HepG2 (cell line): Measurements from ENCODE around the gene SPON2. TPM values are rescaled to one million over a fixed set of nuclear protein-coding genes. Genes with fewer than 3 reads are reported as not detected.
A peak's percentile ranks its signal among the peaks of the same experiment; 100 is the strongest.

Experiments
- CHD4 ChIP-seq: fragments of 200-600 bp; sonication (generic); IDR thresholded peaks from 2 replicates; pipeline ENCODE4 v1.7.0; 2017; ENCODE audit warnings: mild to moderate bottlenecking, low read length, borderline replicate concordance
- ETV5 ChIP-seq: IDR thresholded peaks from 2 replicates; pipeline ENCODE4 v1.6.1; 2018; ENCODE audit warnings: missing biosample characterization, missing genetic modification reagents, inconsistent platforms, borderline replicate concordance
- FIP1L1 ChIP-seq: fragments of 200-400 bp; formaldehyde crosslinking; IDR thresholded peaks from 2 replicates; pipeline ENCODE4 v1.6.1; 2018; ENCODE audit warnings: low read depth, mild to moderate bottlenecking, low read length, moderate library complexity, borderline replicate concordance; ENCODE audit not compliant: insufficient read depth
- FOXA3 ChIP-seq: IDR thresholded peaks from 2 replicates; pipeline ENCODE4 v1.6.1; 2016; ENCODE audit warnings: missing genetic modification reagents, missing compliant biosample characterization
- GLI4 ChIP-seq: sonication (generic); formaldehyde crosslinking; IDR thresholded peaks from 2 replicates; pipeline ENCODE4 v1.5.1; 2020; ENCODE audit warnings: missing genetic modification reagents, mild to moderate bottlenecking, moderate library complexity, borderline replicate concordance
- HNRNPK ChIP-seq: fragments of 200-400 bp; formaldehyde crosslinking; IDR thresholded peaks from 2 replicates; pipeline ENCODE4 v1.6.1; 2018; ENCODE audit warnings: low read length, low read depth, moderate library complexity, mild to moderate bottlenecking; ENCODE audit not compliant: poor library complexity, severe bottlenecking
- MXI1 ChIP-seq: IDR thresholded peaks from 3 replicates; pipeline ENCODE4 v1.6.1; 2012; ENCODE audit warnings: low read depth, low read length, inconsistent platforms, borderline replicate concordance
- SMARCC2 ChIP-seq: fragments of 450-650 bp; IDR thresholded peaks from 2 replicates; pipeline ENCODE4 v1.6.1; 2017; ENCODE audit warnings: antibody characterized with exemption, mild to moderate bottlenecking
- THYN1 ChIP-seq: sonication (generic); formaldehyde crosslinking; IDR thresholded peaks from 2 replicates; pipeline ENCODE4 v1.8.1; 2023; ENCODE audit warnings: low read depth, mild to moderate bottlenecking, moderate library complexity, missing genetic modification reagents, borderline replicate concordance
- ZBTB3 ChIP-seq: sonication (generic); formaldehyde crosslinking; IDR thresholded peaks from 2 replicates; pipeline ENCODE4 v1.4.0; 2020; ENCODE audit warnings: low read depth, mild to moderate bottlenecking, moderate library complexity, missing genetic modification reagents, borderline replicate concordance
- ZBTB7A ChIP-seq: sonication (generic); formaldehyde crosslinking; IDR thresholded peaks from 2 replicates; pipeline ENCODE4 v1.8.0; 2022; ENCODE audit warnings: mild to moderate bottlenecking, missing genetic modification reagents
- ZMYM3 ChIP-seq: sonication (generic); formaldehyde crosslinking; IDR thresholded peaks from 2 replicates; pipeline ENCODE4 v1.5.1; 2020; ENCODE audit warnings: mild to moderate bottlenecking, missing genetic modification reagents
- polyA plus RNA-seq, 8 experiments: library from polyadenylated mRNA; depleted of rRNA in 3 of 8; stranded (reverse) in 7 of 8; unstranded in 1 of 8; fragments of >200 nt; fragmentation: Illumina TruSeq in 4 of 8; extraction: Trizol in 4 of 8; gene quantifications; 2 replicates each; pipeline versions ENCODE4 v1.2.1 to v1.2.3, GENCODE V29; 2011 to 2016; ENCODE audit warnings: low read depth in 4 of 8, missing spikeins in 1 of 8, mixed read lengths in 1 of 8; ENCODE audit not compliant: insufficient read depth in 1 of 8
- total RNA-seq, 5 experiments: library from RNA; depleted of rRNA; stranded (reverse); fragments of >200 nt; fragmentation: Illumina TruSeq; extraction: Trizol; gene quantifications; 2 replicates each; pipeline ENCODE4 v1.2.3, GENCODE V29; 2016; ENCODE audit warnings: low read depth in 1 of 5
- TF ChIP-seq, protein P1 (sequence below): sonication (generic); formaldehyde crosslinking; IDR thresholded peaks from 2 replicates; pipeline ENCODE4 v1.8.1; 2022; ENCODE audit warnings: mild to moderate bottlenecking, missing genetic modification reagents
- TF ChIP-seq, protein P2 (sequence below): sonication (generic); formaldehyde crosslinking; IDR thresholded peaks from 2 replicates; pipeline ENCODE4 v1.4.0; 2020; ENCODE audit warnings: missing genetic modification reagents, low read depth, mild to moderate bottlenecking, borderline replicate concordance
- TF ChIP-seq, protein P3 (sequence below): IDR thresholded peaks from 2 replicates; pipeline ENCODE4 v1.6.1; 2016; ENCODE audit warnings: missing compliant biosample characterization, missing genetic modification reagents, borderline replicate concordance
- TF ChIP-seq, protein P4 (sequence below), 2 experiments: fragments of 450-650 bp in 1 of 2; sonication (generic) in 1 of 2; formaldehyde crosslinking; IDR thresholded peaks; 2 replicates each; pipeline versions ENCODE4 v1.5.0 to v1.8.0; 2020 to 2022; ENCODE audit warnings: mild to moderate bottlenecking in 1 of 2, missing genetic modification reagents in 1 of 2
- TF ChIP-seq, protein P5 (sequence below): IDR thresholded peaks from 2 replicates; pipeline ENCODE4 v1.6.1; 2018; ENCODE audit warnings: missing genetic modification reagents, mild to moderate bottlenecking, missing compliant biosample characterization
- TF ChIP-seq, protein P6 (sequence below): sonication (generic); formaldehyde crosslinking; IDR thresholded peaks from 2 replicates; pipeline ENCODE4 v1.4.0; 2020; ENCODE audit warnings: missing genetic modification reagents, borderline replicate concordance

The SPON2 gene
- total and polyA plus RNA-seq, 2 of the 13 experiments (the other 11 are each of a cell fraction or from before 2014, with no cell fraction given) = 17.4 to 55.2 TPM

DNA sequence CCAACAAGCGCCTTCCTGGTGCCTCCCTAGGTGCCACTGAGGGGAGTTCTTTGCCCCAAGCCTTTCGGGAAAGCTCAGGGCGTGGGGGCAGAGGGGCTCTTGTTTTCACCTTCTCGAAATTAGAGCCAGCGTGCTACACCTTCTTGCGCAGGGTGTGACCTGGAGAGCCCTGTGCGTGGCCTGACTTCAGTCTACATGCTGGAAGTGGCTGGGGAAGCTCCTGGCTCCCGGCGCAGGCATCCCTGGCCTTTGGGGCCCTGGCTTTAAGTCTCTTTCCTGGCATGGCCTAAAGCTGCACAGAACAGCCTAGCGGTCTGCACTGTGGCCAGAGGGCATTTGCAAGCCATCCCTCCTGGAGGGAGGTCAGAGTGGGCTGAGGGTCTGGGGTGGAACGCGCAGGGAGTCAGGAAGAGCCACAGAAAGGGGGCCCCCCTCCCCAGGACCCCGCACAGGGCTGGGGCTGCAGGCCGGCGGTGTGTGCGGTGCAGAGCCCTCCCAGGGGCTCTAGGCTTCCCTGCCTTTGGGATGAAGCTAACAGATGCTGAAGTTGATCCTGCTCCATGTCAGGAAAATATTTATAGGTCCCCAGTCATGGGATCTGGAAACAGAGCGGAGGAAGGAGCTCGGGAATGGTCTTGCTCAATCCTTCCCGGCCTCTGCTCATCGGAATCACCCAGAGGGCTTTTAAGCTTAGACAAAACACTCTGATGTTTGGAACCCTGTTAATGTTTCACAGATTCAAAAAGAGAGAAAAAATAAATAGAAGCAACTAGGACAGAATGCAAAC lies 781 bp upstream of the SPON2 start (continued):
- TF ChIP-seq, protein P1, sequence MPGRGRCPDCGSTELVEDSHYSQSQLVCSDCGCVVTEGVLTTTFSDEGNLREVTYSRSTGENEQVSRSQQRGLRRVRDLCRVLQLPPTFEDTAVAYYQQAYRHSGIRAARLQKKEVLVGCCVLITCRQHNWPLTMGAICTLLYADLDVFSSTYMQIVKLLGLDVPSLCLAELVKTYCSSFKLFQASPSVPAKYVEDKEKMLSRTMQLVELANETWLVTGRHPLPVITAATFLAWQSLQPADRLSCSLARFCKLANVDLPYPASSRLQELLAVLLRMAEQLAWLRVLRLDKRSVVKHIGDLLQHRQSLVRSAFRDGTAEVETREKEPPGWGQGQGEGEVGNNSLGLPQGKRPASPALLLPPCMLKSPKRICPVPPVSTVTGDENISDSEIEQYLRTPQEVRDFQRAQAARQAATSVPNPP (CRISPR knock-in tag) = no peak
- TF ChIP-seq, protein P2, sequence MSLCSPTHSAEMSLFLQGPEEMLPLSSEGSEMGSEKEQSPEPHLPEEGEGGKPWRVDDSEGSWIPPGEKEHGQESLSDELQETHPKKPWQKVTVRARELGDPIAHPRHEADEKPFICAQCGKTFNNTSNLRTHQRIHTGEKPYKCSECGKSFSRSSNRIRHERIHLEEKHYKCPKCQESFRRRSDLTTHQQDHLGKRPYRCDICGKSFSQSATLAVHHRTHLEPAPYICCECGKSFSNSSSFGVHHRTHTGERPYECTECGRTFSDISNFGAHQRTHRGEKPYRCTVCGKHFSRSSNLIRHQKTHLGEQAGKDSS (CRISPR knock-in tag) = no peak
- TF ChIP-seq FIP1L1 = no peak
- TF ChIP-seq HNRNPK = no peak
- TF ChIP-seq, protein P3, sequence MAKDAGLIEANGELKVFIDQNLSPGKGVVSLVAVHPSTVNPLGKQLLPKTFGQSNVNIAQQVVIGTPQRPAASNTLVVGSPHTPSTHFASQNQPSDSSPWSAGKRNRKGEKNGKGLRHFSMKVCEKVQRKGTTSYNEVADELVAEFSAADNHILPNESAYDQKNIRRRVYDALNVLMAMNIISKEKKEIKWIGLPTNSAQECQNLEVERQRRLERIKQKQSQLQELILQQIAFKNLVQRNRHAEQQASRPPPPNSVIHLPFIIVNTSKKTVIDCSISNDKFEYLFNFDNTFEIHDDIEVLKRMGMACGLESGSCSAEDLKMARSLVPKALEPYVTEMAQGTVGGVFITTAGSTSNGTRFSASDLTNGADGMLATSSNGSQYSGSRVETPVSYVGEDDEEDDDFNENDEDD (CRISPR knock-in tag) = no peak
- TF ChIP-seq ETV5 (CRISPR knock-in tag) = peak; percentile 19; the same call in 1 of the 2 replicates
- TF ChIP-seq ZMYM3 (CRISPR knock-in tag) = no peak
- no peak for TF ChIP-seq GLI4 (CRISPR knock-in tag)
- TF ChIP-seq, protein P4, sequence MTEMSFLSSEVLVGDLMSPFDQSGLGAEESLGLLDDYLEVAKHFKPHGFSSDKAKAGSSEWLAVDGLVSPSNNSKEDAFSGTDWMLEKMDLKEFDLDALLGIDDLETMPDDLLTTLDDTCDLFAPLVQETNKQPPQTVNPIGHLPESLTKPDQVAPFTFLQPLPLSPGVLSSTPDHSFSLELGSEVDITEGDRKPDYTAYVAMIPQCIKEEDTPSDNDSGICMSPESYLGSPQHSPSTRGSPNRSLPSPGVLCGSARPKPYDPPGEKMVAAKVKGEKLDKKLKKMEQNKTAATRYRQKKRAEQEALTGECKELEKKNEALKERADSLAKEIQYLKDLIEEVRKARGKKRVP (CRISPR knock-in tag; IDR thresholded peaks at IDR 0.05) = 0 out of 4 replicates have a peak, but pooled peaks of 1 of the 2 experiments have one; percentile 12
- TF ChIP-seq, protein P5, sequence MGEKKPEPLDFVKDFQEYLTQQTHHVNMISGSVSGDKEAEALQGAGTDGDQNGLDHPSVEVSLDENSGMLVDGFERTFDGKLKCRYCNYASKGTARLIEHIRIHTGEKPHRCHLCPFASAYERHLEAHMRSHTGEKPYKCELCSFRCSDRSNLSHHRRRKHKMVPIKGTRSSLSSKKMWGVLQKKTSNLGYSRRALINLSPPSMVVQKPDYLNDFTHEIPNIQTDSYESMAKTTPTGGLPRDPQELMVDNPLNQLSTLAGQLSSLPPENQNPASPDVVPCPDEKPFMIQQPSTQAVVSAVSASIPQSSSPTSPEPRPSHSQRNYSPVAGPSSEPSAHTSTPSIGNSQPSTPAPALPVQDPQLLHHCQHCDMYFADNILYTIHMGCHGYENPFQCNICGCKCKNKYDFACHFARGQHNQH (CRISPR knock-in tag) = 0 out of 2 replicates have a peak, but pooled peaks have one; percentile 35
- TF ChIP-seq MXI1 = no peak
- TF ChIP-seq FOXA3 (CRISPR knock-in tag) = no peak
- 0 out of 2 replicates have a peak, but pooled peaks have one; percentile 44 for TF ChIP-seq ZBTB7A
- TF ChIP-seq, protein P6, sequence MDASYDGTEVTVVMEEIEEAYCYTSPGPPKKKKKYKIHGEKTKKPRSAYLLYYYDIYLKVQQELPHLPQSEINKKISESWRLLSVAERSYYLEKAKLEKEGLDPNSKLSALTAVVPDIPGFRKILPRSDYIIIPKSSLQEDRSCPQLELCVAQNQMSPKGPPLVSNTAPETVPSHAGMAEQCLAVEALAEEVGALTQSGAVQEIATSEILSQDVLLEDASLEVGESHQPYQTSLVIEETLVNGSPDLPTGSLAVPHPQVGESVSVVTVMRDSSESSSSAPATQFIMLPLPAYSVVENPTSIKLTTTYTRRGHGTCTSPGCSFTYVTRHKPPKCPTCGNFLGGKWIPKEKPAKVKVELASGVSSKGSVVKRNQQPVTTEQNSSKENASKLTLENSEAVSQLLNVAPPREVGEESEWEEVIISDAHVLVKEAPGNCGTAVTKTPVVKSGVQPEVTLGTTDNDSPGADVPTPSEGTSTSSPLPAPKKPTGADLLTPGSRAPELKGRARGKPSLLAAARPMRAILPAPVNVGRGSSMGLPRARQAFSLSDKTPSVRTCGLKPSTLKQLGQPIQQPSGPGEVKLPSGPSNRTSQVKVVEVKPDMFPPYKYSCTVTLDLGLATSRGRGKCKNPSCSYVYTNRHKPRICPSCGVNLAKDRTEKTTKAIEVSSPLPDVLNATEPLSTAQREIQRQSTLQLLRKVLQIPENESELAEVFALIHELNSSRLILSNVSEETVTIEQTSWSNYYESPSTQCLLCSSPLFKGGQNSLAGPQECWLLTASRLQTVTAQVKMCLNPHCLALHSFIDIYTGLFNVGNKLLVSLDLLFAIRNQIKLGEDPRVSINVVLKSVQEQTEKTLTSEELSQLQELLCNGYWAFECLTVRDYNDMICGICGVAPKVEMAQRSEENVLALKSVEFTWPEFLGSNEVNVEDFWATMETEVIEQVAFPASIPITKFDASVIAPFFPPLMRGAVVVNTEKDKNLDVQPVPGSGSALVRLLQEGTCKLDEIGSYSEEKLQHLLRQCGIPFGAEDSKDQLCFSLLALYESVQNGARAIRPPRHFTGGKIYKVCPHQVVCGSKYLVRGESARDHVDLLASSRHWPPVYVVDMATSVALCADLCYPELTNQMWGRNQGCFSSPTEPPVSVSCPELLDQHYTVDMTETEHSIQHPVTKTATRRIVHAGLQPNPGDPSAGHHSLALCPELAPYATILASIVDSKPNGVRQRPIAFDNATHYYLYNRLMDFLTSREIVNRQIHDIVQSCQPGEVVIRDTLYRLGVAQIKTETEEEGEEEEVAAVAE = no peak
- no peak for TF ChIP-seq SMARCC2
- no peak for TF ChIP-seq CHD4
- TF ChIP-seq ZBTB3 (CRISPR knock-in tag) = no peak
- no peak for TF ChIP-seq THYN1 (CRISPR knock-in tag)
